Stimulated activated CD4-positive, alpha-beta T cell treated with anti-CD3 and anti-CD28 coated beads, Interleukin-15, amount 100 ng/mL, for 24 hours (primary cell): Measurements from ENCODE around the gene WDCP.
"Not testable (repeated sequence)": the region's sequence is repeated elsewhere in the genome, so short reads cannot be mapped to it uniquely, and the experiment has no call there.

Source experiments
- DNase-seq: peaks from one replicate; pipeline ENCODE4 v3.0.0-alpha.2; 2020

Gene WDCP

GRCh38 chr2:24021122-24021998 lies 25.8 kb downstream of the WDCP start:
- DNase-seq = peak; percentile 38

GRCh38 chr2:24020244-24020643 lies 26.9 kb downstream of the WDCP start:
- DNase-seq = no peak

- no peak for DNase-seq
Measured at GRCh38 chr2:24019729-24020128, 27.5 kb downstream of the WDCP start.

- no peak for DNase-seq
Measured at GRCh38 chr2:24018241-24018640, 28.9 kb downstream of the WDCP start.

GRCh38 chr2:24017711-24018110 lies 29.5 kb downstream of the WDCP start:
- DNase-seq = no peak

- no peak for DNase-seq
Measured at GRCh38 chr2:24016853-24017703, 30.1 kb downstream of the WDCP start.

GRCh38 chr2:24016376-24016761 lies 30.8 kb downstream of the WDCP start:
- no peak for DNase-seq

- no peak for DNase-seq
Measured at GRCh38 chr2:24015562-24016375, 31.4 kb downstream of the WDCP start.

GRCh38 chr2:24014902-24015301 lies 32.3 kb downstream of the WDCP start:
- DNase-seq = not testable (repeated sequence)

GRCh38 chr2:24012521-24013188 lies 34.5 kb downstream of the WDCP start:
- DNase-seq = no peak

GRCh38 chr2:24011250-24012104 lies 35.7 kb downstream of the WDCP start:
- no peak for DNase-seq

GRCh38 chr2:24010477-24011249 lies 36.5 kb downstream of the WDCP start:
- no peak for DNase-seq

GRCh38 chr2:24009680-24010476 lies 37.3 kb downstream of the WDCP start, which contains the start of gene MFSD2B:
MFSD2B (plus strand) TSS chr2:24010085; CDS start chr2:24010097, 12 bp downstream.
- no peak for DNase-seq

GRCh38 chr2:24009367-24009679 lies 37.9 kb downstream of the WDCP start:
- no peak for DNase-seq

GRCh38 chr2:24008672-24009366 lies 38.4 kb downstream of the WDCP start:
- DNase-seq = no peak

- DNase-seq = no peak
Measured at GRCh38 chr2:24007693-24008092, 39.5 kb downstream of the WDCP start.

GRCh38 chr2:23994567-23994966 lies 52.6 kb downstream of the WDCP start:
- no peak for DNase-seq

GRCh38 chr2:23993736-23994269 lies 53.4 kb downstream of the WDCP start:
- DNase-seq = no peak

GRCh38 chr2:23992931-23993330 lies 54.3 kb downstream of the WDCP start:
- no peak for DNase-seq
